ENCODE data around the gene SMIM8.

Gene SMIM8

DNA sequence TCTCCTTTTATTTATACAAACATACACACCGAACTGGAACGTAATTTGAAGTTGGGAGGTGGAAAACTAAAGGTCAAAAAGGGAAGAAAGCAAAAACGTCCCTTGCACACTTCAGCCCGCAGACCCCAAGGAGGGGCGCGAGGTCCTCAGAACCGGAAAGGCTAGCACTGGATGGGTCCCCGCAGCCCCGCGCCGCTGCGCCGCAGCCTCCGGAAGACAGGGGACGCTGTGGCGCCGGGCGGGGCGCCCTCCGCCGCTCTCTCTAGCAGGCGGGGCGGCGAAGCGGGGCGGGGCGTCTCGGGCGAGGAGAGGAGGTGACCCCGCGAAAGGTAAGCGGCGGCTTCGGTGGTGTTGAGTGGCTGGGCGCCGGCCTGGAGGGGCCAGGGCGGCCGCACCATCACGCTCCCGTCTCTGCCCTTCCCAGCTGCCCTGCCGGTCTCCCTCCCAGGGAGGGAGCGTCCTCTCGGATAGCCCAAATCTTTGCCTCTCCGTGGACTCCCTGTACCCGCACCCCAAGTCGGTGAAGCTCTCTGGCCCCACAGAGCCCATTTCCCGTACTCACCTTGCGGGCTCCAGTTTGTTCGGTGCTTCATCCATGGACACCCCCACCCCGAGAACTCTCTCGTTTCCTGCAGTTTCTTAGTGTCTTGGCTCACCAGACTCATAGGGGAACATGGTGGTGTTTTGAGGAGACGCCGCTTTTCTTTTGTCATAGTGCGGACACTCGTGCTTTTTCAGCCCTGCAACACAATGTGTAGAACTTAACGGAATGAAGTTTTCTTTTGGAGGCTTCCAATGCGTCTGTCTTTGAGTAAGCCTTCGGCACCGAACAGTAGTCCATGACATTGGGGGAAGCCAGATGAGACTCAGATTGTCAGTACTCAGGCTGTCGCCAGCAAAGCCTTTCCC, at the start of gene SMIM8:
Gene SMIM8 (plus strand): TSS at position 285 of the 909 bp plus-strand sequence. CDS start 14,444 bp downstream, outside the sequence.
- peak within 1 kb of the TSS; percentile 90 for H3K4me3 ChIP-seq
- peak; percentile 81 for DNase-seq (ENCODE audit: low spot score)
- peak within 1 kb of the TSS; percentile 57 to 80 for H3K27ac ChIP-seq
- TF ChIP-seq CTCF (IDR thresholded peaks at IDR 0.05), result peak; percentile 98

DNA sequence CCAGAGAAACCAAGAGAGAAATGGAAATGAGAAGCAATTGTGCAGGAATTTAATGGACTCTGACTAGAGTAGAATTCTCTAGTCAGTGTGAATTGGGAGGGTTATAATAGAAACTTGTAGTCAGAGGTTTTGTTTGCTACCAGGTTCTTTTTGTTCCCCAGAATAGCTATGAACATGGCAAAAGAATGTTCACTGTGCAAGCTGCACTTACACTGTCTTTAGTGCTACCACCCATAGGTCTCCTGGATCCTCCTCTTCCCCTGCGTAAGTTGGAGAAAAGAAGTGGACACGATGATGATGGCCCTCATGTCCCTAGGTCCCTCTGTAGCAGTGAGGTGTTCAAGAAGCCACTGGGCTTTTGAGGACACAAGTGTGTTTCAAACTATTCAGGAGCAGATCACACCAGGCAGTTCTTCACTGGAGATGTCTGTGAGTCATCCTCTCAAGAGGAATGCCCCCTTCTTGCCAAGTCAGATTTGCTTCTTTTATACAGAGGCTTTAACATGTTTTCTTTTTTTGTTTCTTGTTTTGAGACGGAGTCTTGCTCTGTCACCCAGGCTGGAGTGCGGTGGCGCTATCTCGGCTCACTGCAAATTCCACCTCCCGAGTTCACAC, 47.6 kb upstream of the SMIM8 start:
- Histone ChIP-seq H3K4me3 (no peak overlapping the region), H3K27ac (no peak overlapping the region)
- DNase-seq (ENCODE audit: low spot score), result no peak
- TF ChIP-seq CTCF (IDR thresholded peaks at IDR 0.05), result no peak

DNA sequence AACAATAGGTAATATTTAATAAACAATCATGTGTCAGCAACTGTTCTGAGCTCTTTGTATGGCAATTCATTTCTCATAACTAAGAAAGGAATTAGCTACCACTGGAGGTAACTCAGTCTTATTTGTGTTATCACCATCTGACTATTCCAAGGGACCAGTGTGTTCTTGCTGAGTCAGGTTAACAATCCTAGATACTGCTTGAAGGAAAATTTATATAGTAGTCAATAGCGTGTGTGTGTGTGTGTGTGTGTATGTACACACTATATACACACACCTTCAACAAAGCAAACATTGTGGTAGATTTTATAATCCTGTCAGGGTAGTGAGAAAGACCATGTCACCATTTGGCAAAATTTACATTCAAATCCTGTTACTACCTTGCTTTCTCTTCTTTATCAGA, 45.8 kb upstream of the SMIM8 start:
- H3K27ac ChIP-seq, result no peak overlapping the region

DNA sequence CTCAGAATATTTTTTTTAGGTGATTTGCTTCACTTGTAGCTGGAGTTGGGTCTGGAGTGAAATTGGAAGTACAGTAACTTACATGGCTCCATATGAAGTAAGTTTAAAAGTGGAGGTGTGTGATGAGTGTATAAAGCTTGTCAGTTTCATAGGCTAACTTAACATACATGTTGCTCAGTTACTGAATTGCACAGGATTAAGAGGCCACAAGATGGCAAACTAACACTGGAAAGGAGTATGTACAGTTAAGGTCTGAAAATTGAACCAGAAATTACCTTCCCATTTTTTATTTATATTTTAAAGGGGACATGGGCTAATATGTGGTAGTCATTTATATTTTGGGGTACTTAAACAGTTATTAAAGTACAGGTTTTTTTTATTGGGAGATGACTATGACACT, 45.3 kb upstream of the SMIM8 start:
- no peak for DNase-seq (ENCODE audit: low spot score)
- no peak for TF ChIP-seq CTCF (IDR thresholded peaks at IDR 0.05)
- no peak overlapping the region for H3K27ac ChIP-seq
- no peak overlapping the region for H3K4me3 ChIP-seq

More for the DNA sequence above, 45.8 kb upstream of the SMIM8 start:
- DNase-seq (ENCODE audit: low spot score), result no peak
- no peak overlapping the region for H3K4me3 ChIP-seq
- no peak for TF ChIP-seq CTCF (IDR thresholded peaks at IDR 0.05)

DNA sequence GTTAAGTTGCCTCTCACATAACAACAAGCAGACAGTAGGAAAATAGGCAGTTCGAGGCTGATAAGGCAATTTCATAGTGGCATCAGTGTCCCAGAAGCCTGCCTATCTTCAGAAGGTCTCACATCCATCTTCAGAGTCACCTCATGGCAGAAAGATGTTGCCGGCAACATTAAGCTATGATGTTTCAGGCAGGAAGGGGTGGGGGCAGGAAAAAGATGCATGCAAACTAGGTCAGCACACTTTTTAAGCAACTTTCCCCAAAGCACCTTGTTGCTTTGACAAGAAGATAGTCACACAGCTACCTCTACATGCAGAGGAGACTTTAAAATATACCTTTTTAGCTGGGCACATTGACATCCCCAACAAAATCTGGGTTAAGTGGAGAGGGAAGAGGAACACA, 43.2 kb upstream of the SMIM8 start:
- H3K27ac ChIP-seq, result no peak overlapping the region
- no peak for TF ChIP-seq CTCF (IDR thresholded peaks at IDR 0.05)
- no peak overlapping the region for H3K4me3 ChIP-seq
- DNase-seq (ENCODE audit: low spot score), result no peak

DNA sequence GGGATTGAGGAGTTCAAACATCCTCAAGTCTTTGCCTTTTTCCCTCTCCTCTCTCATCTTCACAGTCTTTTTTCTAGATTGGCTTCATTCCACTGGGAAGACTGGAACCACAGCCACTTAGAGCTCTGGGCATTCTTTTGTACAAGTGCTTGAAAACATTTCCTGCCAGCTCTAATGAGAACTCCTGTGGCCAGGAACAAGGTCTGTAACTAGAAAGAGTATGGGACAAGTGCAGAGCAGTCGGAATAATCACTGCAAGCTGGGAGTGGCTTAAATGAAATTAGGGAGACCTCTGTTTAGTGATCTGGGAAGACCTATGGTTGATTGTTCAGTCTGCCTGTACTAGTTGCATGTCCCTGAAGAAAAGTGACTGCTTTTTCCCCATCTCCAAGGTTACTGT, 41.0 kb upstream of the SMIM8 start:
- Histone ChIP-seq H3K27ac (no peak overlapping the region), H3K4me3 (no peak overlapping the region)
- no peak for DNase-seq (ENCODE audit: low spot score)
- no peak for TF ChIP-seq CTCF (IDR thresholded peaks at IDR 0.05)
